WTC11 (cell line): Measurements from ENCODE around the gene CDCP1.

Experiments
- E2F1 ChIP-seq: sonication (generic); formaldehyde crosslinking; IDR thresholded peaks from 2 replicates; pipeline ENCODE4 v1.8.0; 2022; ENCODE audit warnings: mild to moderate bottlenecking, missing genetic modification reagents
- ETV6 ChIP-seq: sonication (generic); formaldehyde crosslinking; IDR thresholded peaks from 2 replicates; pipeline ENCODE4 v1.8.1; 2022; ENCODE audit warnings: mild to moderate bottlenecking, missing genetic modification reagents
- FOXJ3 ChIP-seq: sonication (generic); formaldehyde crosslinking; IDR thresholded peaks from 2 replicates; pipeline ENCODE4 v1.9.0; 2021; ENCODE audit warnings: missing genetic modification reagents, mild to moderate bottlenecking, borderline replicate concordance
- FOXK1 ChIP-seq: sonication (generic); formaldehyde crosslinking; IDR thresholded peaks from 2 replicates; pipeline ENCODE4 v1.8.0; 2022; ENCODE audit warnings: mild to moderate bottlenecking, moderate library complexity, missing genetic modification reagents
- NR2C2 ChIP-seq: sonication (generic); formaldehyde crosslinking; IDR thresholded peaks from 2 replicates; pipeline ENCODE4 v1.8.0; 2022; ENCODE audit warnings: mild to moderate bottlenecking, missing genetic modification reagents
- SP1 ChIP-seq: sonication (generic); formaldehyde crosslinking; conservative IDR thresholded peaks from 2 replicates; pipeline ENCODE4 v1.8.1; 2022; ENCODE audit warnings: missing genetic modification reagents
- TCF7 ChIP-seq: sonication (generic); formaldehyde crosslinking; IDR thresholded peaks from 2 replicates; pipeline ENCODE4 v1.8.0; 2022; ENCODE audit warnings: mild to moderate bottlenecking, low read depth, missing genetic modification reagents, moderate library complexity
- TP53 ChIP-seq: sonication (generic); formaldehyde crosslinking; IDR thresholded peaks from 2 replicates; pipeline ENCODE4 v1.8.1; 2023; ENCODE audit warnings: mild to moderate bottlenecking, missing genetic modification reagents
- TF ChIP-seq, protein P1 (sequence below): fragments of 200-600 bp; IDR thresholded peaks from 2 replicates; pipeline ENCODE4 v1.8.0; 2022; ENCODE audit warnings: antibody characterized with exemption
- TF ChIP-seq, protein P2 (sequence below): fragments of 250-450 bp; sonication (Bioruptor Pico); IDR thresholded peaks from 2 replicates; pipeline ENCODE4 v1.9.0; 2021; ENCODE audit warnings: mild to moderate bottlenecking
- TF ChIP-seq, protein P3 (sequence below): sonication (generic); formaldehyde crosslinking; IDR thresholded peaks from 2 replicates; pipeline ENCODE4 v1.8.1; 2023; ENCODE audit warnings: mild to moderate bottlenecking, missing genetic modification reagents, moderate library complexity
- TF ChIP-seq, protein P4 (sequence below): sonication (generic); formaldehyde crosslinking; IDR thresholded peaks from 2 replicates; pipeline ENCODE4 v1.8.1; 2022; ENCODE audit warnings: mild to moderate bottlenecking, missing genetic modification reagents, moderate library complexity, borderline replicate concordance

- TF ChIP-seq FOXK1 (no peak), ETV6 (CRISPR knock-in tag) (no peak), SP1 (CRISPR knock-in tag) (no peak), TCF7 (no peak), FOXJ3 (no peak), NR2C2 (CRISPR knock-in tag) (no peak), TP53 (CRISPR knock-in tag) (no peak), E2F1 (no peak)
- TF ChIP-seq, protein P1, sequence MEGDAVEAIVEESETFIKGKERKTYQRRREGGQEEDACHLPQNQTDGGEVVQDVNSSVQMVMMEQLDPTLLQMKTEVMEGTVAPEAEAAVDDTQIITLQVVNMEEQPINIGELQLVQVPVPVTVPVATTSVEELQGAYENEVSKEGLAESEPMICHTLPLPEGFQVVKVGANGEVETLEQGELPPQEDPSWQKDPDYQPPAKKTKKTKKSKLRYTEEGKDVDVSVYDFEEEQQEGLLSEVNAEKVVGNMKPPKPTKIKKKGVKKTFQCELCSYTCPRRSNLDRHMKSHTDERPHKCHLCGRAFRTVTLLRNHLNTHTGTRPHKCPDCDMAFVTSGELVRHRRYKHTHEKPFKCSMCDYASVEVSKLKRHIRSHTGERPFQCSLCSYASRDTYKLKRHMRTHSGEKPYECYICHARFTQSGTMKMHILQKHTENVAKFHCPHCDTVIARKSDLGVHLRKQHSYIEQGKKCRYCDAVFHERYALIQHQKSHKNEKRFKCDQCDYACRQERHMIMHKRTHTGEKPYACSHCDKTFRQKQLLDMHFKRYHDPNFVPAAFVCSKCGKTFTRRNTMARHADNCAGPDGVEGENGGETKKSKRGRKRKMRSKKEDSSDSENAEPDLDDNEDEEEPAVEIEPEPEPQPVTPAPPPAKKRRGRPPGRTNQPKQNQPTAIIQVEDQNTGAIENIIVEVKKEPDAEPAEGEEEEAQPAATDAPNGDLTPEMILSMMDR: no peak
- TF ChIP-seq, protein P2, sequence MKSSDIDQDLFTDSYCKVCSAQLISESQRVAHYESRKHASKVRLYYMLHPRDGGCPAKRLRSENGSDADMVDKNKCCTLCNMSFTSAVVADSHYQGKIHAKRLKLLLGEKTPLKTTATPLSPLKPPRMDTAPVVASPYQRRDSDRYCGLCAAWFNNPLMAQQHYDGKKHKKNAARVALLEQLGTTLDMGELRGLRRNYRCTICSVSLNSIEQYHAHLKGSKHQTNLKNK (CRISPR knock-in tag): no peak
- TF ChIP-seq, protein P3, sequence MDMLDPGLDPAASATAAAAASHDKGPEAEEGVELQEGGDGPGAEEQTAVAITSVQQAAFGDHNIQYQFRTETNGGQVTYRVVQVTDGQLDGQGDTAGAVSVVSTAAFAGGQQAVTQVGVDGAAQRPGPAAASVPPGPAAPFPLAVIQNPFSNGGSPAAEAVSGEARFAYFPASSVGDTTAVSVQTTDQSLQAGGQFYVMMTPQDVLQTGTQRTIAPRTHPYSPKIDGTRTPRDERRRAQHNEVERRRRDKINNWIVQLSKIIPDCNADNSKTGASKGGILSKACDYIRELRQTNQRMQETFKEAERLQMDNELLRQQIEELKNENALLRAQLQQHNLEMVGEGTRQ (CRISPR knock-in tag): no peak
- TF ChIP-seq, protein P4, sequence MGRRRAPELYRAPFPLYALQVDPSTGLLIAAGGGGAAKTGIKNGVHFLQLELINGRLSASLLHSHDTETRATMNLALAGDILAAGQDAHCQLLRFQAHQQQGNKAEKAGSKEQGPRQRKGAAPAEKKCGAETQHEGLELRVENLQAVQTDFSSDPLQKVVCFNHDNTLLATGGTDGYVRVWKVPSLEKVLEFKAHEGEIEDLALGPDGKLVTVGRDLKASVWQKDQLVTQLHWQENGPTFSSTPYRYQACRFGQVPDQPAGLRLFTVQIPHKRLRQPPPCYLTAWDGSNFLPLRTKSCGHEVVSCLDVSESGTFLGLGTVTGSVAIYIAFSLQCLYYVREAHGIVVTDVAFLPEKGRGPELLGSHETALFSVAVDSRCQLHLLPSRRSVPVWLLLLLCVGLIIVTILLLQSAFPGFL (CRISPR knock-in tag): no peak
Observed at GRCh38 chr3:45182915-45183871, 37.0 kb upstream of the CDCP1 start.
